Measurements from ENCODE around the gene TMEM245. TPM values are rescaled to one million over a fixed set of nuclear protein-coding genes. Genes with fewer than 3 reads are reported as not detected.

Gene TMEM245
- total and polyA plus RNA-seq, 2 of the 13 experiments (the other 11 are each of a cell fraction or from before 2014, with no cell fraction given), result 53.5 to 55.4 TPM

DNA sequence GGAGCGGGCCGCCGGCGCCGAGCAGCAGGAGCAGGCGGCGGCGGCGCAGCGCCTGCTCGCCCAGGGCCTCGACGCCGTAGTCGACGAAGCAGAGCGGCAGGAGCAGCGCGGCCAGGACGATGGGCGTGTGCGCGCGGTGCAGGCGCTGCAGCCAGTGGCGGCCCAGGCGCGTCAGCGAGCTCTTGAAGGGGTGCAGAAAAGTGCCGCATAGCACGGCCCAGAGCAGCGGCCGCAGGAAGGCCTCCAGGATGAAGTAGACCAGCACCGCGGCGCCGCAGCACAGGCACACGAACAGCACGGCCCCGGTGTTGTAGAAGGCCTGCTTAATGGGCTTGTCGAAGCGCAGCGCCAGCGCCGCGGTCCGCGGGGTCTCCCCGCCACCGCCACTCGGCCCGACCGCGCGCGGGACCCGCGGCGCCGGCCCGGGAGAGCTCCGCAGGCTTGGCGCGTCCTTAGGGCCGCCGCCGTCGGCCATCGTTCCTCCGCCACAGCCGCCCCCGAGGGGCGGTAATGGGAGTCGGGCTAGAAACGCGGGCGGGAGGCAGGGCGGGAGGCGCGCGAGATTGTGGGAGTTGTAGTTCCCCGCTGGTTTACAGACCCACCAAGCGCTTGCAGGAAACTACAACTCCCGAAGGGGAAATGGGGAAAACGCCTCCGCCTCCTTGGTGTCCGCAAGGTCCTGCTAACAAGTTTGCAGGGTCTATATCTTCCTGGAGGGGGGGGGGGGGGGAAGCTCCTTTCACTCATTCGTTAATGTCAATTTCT is at the start of gene TMEM245 (continued):
- peak; percentile 57 for TF ChIP-seq SKI (IDR thresholded peaks at IDR 0.05; ENCODE audit: partially characterized antibody)
- no peak for TF ChIP-seq ZNF180 (CRISPR knock-in tag; IDR thresholded peaks at IDR 0.05; ENCODE audit: borderline replicate concordance, low read depth)
- TF ChIP-seq, protein P1, sequence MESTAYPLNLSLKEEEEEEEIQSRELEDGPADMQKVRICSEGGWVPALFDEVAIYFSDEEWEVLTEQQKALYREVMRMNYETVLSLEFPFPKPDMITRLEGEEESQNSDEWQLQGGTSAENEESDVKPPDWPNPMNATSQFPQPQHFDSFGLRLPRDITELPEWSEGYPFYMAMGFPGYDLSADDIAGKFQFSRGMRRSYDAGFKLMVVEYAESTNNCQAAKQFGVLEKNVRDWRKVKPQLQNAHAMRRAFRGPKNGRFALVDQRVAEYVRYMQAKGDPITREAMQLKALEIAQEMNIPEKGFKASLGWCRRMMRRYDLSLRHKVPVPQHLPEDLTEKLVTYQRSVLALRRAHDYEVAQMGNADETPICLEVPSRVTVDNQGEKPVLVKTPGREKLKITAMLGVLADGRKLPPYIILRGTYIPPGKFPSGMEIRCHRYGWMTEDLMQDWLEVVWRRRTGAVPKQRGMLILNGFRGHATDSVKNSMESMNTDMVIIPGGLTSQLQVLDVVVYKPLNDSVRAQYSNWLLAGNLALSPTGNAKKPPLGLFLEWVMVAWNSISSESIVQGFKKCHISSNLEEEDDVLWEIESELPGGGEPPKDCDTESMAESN (CRISPR knock-in tag; conservative IDR thresholded peaks at IDR 0.05), result no peak
- TF ChIP-seq NFAT5 (CRISPR knock-in tag; IDR thresholded peaks at IDR 0.05), result no peak
- no peak for TF ChIP-seq SP1 (IDR thresholded peaks at IDR 0.05)
- peak; percentile 67; the same call in 1 of the 2 replicates for TF ChIP-seq SP1 (CRISPR knock-in tag; IDR thresholded peaks at IDR 0.05)
- no peak for TF ChIP-seq ZNF430 (CRISPR knock-in tag; IDR thresholded peaks at IDR 0.05)
- no peak for TF ChIP-seq IRX3 (CRISPR knock-in tag; IDR thresholded peaks at IDR 0.05; ENCODE audit: borderline replicate concordance, low read depth)
- no peak for TF ChIP-seq ZSCAN22 (CRISPR knock-in tag; IDR thresholded peaks at IDR 0.05)
- no peak for TF ChIP-seq PTBP1 (IDR thresholded peaks at IDR 0.05; ENCODE audit: low read depth, low read length, poor library complexity, severe bottlenecking)
- no peak for TF ChIP-seq MTA3 (CRISPR knock-in tag; IDR thresholded peaks at IDR 0.05)
- TF ChIP-seq ARNT (IDR thresholded peaks at IDR 0.05), result no peak
- TF ChIP-seq, protein P2, sequence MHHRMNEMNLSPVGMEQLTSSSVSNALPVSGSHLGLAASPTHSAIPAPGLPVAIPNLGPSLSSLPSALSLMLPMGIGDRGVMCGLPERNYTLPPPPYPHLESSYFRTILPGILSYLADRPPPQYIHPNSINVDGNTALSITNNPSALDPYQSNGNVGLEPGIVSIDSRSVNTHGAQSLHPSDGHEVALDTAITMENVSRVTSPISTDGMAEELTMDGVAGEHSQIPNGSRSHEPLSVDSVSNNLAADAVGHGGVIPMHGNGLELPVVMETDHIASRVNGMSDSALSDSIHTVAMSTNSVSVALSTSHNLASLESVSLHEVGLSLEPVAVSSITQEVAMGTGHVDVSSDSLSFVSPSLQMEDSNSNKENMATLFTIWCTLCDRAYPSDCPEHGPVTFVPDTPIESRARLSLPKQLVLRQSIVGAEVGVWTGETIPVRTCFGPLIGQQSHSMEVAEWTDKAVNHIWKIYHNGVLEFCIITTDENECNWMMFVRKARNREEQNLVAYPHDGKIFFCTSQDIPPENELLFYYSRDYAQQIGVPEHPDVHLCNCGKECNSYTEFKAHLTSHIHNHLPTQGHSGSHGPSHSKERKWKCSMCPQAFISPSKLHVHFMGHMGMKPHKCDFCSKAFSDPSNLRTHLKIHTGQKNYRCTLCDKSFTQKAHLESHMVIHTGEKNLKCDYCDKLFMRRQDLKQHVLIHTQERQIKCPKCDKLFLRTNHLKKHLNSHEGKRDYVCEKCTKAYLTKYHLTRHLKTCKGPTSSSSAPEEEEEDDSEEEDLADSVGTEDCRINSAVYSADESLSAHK (CRISPR knock-in tag; IDR thresholded peaks at IDR 0.05; ENCODE audit: borderline replicate concordance), result no peak
- TF ChIP-seq SAFB2 (CRISPR knock-in tag; IDR thresholded peaks at IDR 0.05; ENCODE audit: borderline replicate concordance, low read depth), result no peak; the same call in 1 of the 2 replicates
- peak; percentile 93 for TF ChIP-seq YY1 (IDR thresholded peaks at IDR 0.05; ENCODE audit: insufficient read depth, insufficient replicate concordance, low read depth, low read length)
- TF ChIP-seq ETV6 (CRISPR knock-in tag; conservative IDR thresholded peaks at IDR 0.05), result no peak
- no peak for TF ChIP-seq HHEX (CRISPR knock-in tag; IDR thresholded peaks at IDR 0.05)
- no peak for TF ChIP-seq ZNF513 (CRISPR knock-in tag; conservative IDR thresholded peaks at IDR 0.05)
- no peak for TF ChIP-seq TOE1 (CRISPR knock-in tag; IDR thresholded peaks at IDR 0.05)

Measured in HepG2 (cell line).